CD4-positive, alpha-beta T cell treated with Interleukin-2 at 100 ng/mL for 4 hours (primary cell): ENCODE measurements around the gene CYP46A1.

ENCODE experiments used
- DNase-seq: peaks from one replicate; pipeline ENCODE4 v3.0.0-alpha.2; 2020; ENCODE audit warnings: low spot score

CYP46A1 gene

DNA sequence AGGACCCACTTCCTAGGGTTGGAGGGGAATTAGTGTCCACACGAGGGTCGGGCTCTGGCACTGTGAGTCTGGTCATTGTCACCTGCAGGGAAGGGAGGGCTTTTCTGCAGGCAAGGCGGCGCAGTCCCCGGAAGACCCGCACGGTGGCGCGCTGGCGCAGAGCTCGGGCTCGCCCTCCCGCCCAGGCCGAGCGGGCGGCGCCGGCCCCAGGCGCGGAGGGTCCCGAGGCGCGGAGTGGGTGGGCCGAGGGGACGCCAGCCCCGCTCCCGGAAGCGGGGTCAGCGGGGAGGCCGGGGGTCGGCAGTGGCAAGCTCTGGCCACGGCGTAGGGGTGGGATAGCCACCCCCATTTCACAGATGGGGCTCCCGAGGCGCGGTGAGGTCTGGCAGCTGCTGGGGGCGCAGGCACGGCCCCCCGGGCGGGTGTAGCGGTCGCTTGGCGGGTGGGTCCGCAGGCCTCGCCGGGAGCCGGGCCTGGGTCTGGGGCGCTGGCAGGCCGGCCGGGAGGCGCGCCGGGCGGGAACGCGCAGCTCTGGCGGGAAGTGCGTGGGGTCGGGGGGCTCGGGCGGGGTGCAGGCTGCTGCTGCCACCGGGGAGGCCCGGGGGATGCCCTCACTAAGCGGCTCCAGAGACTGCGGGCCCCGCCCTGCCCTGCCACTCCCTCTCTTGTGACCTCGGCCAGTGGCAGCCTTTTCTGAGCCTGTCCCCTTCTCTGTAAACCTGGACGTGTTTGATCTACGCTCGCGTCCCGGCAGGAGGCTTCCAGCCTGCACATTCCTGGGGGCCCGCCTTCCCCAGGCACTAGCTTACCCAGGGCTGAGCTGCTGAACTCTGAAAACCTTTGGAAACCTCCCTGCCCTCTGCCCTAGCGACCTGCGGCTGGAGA is 46.1 kb downstream of the CYP46A1 start:
- DNase-seq = peak; percentile 55

DNA sequence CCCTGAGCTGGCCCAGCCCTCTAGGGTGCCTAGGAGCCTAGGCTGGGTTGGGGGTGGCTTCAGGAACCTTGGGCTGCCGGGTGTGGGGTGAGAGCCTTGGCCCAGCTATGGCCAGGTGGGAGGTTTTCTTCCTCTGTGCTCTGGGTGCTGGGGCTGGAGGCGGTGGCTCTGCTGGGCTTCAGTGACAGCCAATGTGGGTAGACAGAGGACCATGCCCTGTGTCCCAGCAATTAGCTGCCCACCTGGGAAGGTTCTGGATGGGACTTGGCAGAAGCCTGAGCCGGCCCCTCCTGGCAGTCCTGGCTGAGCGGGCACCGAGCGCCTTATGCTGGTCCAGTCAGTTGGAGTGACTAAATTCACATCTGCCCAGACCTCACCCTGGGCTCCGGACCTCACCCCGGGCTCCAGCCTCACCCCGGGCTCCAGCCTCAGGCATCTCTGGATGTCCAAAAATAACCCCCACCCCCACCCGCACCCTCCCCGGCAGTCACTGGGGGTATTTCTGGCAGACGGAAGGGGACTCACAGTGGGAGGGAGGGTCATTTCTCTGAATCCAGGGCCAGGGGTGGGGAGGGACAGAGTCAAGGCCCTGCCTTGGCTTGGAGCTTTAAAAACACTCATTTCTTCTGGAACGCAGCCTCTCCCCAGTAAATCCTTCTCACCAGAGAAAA is 46.9 kb downstream of the CYP46A1 start:
- no peak for DNase-seq

DNA sequence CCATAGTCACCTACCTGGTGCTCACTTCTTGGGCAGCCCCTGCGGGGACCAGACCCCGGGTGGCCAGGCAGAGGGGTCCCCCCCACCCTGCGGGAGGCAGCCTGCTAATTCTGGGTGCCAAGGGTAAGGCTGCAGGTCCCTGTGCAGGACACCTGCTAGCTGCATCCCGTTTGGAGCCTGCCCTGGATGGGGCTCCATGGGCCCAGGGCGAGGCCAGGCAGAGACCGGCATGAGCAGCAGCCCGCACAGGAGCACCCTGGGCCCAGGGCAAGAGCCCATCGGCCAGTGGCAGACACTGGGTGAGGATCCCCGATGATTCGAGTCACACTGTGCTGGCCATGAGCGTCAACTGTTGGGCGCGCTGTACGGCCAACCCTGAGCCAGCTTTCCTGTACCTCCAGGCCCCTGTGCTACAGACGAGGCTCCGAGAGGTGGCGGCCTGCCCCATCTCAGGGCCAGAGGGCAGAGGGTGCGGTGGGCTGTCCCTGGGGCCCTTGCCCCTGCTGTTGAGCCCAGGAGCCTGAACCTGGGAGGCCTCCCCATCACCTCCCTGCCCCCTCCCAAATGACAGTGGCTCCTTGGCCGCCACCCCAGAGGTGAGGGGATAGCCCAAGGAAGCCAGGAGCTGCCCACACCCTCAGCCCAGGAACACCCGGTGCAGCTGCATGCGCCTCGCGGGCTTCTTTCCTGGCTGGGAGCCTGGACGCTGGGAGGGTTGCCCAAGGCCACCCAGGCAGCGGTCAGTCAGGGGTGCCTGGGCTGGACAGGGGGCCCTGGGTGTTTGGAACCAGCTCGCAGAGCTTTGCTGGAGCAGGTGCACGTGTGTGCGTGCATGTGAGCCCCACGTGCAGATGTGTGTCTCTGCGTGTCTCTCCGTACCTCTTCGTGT is 47.7 kb downstream of the CYP46A1 start:
- DNase-seq = no peak

DNA sequence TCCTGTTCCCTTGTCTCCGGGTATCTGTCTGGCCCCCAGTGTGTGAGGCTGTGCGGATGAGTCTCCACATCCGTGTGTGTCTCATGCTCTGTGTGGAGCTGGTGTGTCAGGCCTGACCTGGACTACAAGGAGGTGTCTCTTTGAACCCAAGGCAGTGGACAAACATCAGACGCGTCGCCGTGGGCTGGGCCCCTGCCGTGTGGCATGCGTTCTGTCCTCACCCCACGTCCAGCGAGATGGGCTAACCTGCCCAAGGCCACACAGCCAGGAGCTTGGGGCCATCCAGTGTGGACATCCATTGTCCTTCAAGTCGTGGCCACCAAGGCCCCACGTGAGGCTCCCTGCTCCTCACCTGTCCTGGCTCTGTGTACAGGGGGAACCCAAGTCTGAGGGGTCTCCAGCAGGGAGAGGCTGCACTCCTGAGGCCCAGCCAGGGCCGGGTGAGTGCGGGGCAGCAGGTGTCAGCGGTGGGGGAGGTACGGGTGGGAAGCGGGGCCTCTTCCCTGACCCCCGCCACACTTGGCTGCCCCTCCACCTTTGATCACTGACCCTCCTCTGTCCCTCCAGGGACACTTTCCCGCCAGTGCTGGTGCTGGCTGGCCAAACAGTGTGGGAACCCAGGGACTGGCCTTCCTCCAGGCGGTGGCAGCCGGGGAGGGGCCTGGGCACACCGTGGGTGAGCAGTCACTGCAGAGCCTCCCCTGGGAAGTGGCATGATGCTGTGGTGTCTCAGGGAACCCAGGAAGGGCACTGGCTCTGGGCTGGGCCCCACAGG is 48.5 kb downstream of the CYP46A1 start:
- no peak for DNase-seq

DNA sequence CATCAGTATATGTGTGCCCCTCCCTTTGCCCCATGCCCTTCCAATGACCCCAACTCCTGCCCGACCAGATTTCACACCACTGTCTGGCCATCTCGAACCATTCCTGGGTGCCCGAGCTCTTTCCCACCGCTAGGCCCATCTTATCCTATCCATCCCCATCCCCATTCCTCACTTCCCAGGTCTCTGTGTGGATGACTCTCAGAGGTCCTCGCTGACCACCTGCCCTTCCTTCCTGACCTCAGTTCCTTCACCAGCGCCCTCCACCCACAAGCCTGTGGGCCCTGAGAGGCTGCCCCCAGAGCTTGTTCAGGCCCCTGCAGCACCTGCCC is 49.1 kb downstream of the CYP46A1 start:
- DNase-seq = no peak

DNA sequence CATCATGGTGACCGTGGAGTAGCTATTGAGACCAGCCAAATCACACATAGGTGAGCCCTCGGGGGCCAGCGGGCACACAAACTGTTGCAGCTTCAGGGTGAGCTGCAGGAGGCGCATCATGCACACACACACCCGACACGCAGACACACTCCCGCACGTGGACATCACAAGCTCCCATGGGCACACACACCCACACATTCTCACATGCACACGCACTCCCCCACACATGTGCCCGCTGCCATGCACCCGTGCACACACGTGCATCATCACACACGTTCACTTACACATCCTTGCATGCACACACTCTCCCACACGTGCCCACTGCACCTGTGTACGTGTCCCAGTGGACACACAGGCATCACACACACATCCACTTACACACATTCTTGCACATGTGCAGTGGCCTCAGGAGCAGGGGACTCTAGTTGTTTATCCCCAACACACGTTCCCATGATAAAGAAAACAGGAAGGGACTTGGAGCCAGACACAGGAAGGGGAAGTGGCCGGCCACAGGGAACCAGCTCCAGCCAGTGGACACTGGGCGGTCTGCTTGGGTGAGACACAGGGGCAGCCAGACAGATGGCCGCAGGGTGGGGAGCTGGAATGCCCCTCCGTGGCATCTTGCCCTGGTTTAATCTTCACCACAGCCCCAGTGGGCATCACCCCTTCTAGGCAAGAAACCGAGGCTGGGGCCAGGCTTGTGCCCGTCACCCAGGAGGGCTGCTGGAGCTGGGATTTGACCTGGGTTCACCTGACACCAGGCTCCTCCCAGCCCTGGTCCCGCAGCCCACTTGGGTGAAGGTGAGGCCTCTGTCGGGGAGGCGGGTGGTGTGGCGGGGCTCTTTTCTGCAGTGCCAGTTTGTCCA is 49.7 kb downstream of the CYP46A1 start:
- no peak for DNase-seq

DNA sequence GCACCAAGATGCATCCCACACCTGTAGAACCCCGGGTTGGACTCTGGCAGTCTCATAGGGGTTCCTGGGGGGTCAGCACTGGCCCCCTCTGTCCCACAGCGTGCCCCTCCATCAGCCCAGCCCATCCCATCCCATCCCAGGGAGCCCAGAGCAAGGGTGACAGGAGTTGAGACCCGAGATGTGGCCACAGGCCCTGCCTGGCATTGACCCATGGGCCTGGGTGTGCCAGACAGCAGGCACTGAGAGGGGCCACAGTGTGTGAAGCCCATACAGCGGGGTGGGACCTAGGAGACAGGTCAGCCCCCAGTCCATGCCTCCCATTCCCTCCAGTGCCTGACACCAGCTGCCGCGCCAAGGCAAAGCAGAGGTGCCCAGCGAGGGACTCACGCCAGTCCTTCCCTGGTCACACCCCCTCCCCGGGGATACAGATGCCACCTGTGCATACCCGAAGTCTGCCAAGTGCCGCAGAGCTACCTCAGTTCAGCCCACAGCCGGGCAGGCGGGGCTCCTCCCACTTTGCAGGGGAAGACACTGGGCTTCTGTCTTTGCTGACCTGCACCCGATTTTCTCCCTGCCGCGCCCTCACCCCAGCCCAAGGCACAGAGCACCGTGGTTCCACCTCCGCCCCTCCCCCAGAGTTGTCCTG is 50.4 kb downstream of the CYP46A1 start:
- DNase-seq = no peak

DNA sequence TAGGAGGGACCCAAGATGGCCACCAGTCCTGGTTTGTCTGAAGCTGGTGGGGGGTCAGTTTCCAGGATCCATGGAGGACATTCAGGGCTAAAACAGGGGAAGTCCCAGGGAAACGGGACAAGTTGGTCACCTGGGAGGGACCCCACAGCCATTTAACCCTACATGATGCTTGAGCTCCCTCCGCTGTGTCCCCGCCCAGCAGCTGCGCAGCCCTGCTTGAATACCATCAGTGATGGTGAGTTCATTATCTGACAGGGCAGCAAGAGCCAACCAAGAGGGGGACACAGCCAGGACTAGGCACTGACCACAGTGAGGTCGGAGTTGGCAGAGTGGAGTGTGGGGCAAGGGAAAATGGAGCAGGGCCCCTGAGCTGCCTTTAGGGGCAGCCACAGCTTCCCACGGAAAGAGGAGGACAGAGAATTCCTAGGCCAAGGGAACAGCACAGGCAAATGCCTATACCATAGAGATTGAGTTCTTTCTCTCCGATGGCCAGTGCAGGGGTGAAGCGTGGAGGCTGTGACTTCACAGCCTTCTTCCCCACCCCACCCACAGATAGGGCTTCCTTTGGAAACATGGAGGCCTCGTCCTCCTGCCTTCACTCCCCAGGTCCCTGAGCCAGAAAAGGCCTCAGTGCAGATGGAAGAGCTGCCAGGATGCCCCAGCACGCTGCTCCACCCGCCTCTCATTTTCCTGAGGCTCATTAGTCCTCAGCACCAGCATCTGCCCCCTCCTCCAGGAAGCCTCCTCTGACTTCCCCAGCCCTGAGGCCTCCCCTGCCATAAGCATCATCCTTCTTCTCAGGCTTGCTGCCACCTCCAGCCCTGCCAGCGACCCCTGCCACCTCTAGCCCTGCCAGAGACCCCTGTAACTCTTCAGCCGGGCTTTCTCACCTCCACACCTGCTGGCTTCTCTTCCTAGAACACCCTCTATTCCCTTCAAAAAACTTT is 51.4 kb downstream of the CYP46A1 start:
- DNase-seq = no peak

DNA sequence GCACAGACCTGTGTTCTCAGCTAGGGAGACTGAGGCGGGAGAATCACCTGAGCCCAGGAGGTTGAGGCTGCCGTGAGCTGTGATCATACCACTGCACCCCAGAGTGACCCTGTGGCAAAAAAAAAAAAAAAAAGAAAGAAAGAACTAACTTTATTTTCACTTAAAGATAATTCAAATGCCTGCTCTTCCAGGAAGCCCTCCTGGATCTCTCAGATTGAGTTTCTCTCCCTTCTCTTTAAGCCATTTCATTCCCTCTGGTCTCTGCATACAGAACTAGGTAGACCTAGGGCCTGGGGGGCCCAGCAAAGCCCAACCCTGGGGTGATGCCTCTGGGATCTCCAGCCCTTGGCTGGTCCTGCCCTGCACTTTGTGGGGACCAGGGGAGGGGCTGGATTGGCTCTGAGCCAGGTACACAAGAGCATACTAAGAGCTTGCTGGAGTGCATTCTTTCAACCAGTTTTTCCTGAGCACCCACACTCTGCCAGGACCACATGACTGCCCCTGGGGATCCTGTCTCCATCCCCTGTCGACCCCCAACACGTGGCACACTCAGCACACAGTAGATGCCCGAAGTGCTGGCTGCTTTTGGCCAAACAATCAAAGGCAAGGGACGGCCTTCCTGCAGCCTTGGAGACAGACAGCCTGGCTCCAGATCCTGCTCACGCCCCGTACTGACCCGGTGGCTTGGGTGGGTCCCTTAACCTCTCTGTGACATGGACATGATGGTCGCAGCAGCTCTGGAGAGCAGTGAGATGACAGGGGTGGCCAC is 52.7 kb downstream of the CYP46A1 start:
- no peak for DNase-seq

DNA sequence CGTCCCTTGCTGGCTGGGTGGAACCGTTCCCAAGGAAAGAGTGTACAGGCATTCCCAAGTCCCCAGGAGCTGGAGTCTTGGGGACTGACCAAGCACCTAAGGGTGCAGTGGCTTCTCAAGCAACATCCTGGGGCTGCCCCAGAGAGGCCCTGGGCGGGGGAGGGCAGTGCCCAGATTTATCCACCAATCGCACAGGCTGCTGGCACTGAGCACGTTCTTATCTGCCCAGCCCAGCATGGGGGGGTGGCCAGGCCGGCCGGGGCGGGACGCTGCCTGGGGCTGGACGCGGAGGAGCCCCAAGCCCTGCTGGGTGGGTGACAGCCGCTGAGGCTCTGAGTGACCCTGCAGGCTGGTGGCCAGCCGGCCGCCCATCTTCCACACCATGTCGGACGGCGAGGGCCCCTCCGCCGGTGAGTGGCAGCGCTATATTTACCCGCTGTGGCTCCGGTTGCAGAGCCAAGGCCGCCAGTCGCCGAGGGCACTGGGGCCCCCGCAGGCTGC is 53.4 kb downstream of the CYP46A1 start:
- no peak for DNase-seq

DNA sequence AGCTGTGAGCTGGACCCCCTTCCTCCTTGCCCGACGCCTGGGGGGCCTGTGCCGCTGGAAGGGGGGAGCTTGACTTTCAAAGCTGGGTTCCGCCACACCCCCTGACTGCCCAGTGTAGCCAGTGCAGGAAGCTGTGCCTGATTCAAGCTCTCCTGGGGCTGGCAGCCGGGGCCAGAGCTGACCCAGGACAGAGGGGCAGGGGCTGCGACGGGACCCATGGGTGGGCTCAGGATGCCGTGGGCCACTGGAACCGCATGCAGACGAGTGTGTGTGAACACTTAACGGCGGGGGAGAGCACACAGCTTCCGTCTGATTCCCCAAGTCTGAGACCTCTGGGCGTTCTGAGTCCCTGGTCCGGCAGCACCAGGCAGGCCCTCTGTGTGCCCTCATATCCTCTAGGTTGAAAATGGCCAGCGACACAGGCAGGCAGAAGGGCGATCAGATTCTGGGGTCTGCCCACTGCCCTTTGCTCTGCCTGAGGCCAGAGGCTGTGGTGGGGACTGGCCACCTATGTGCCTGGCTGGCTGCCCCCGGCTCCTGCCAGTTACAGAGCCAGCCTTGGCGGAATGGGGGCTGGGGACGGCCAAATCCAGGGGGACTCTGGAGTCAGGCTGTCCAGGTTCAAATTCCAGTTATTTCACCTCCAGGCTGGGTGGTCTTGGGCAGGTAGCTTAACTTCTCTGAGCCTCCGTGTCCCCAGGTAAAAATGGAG is 54.0 kb downstream of the CYP46A1 start:
- DNase-seq = no peak

DNA sequence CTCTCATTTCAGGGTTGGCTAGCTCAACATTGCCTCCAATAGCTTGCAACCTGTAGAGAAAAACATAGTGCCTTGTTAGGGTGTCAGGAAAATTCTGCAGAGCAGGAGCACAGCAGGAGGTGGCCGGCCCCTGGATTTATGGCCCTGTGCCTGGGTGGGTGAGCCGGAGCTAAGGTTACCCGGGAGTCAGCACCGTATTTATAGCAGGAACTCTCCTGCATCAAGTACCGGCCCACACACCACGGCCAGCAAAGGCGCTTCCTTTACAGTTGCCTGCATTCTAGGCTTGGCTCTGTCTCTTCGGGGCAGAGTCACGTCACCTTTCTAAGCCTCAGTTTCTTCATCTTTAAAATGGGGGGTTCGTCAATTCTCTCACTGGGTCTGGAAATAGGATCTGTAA is 56.3 kb downstream of the CYP46A1 start:
- DNase-seq = no peak

DNA sequence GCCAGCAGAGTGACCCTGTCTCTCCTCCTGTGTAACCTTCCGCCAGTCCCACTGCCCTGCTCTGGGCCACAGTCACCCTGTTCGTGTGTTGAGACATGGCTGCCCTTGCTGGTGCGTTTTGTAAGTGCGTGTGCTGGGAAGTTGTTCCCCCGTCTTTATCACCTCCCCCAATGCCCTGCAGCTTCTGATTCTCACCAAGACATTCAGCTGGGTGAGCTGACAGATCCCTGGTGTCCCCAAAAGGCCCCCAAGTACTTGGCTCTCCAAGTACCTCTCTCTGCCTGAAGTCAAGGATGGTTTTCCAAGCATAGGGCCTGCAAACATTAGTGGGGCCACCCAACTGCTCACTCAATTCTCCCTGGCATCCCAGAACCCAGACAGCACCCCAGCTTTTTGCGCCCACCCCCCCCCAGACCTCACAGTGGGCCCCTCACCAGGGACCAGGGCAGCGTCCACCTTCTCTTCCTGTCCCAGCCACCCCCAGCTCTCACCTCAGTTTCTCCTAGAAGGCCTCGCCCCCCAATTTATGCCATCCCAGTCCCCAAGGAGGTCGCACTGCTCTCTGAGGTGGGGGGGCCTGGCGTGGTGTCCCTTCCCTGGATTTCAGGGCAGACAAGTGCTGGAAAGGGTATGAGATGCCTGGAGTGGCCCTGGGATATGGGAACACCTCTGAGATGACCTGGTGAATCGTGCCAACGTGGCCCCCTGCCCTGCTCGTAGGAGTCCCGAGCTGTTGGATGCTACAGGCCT is 57.3 kb downstream of the CYP46A1 start:
- DNase-seq = no peak

DNA sequence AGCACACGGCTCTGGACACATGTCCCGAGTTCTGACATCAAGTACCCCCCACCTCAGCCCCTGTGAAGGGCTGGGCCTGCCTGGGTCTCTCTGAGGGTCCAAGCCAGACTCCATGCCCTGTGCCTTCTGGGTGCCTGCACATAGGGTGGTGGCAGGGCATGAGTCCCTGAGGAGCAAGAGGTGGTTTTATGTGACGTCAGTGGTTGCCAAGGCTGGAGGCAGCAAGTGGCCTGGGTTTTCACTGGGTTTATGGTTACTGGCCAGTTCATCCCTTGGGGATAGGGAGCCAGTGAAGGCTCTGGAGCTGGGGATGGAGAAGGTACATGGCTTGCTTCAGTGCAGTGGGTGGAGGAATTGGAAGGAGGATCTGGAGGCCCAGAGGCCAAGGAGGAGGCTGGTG is 58.0 kb downstream of the CYP46A1 start:
- DNase-seq = no peak

DNA sequence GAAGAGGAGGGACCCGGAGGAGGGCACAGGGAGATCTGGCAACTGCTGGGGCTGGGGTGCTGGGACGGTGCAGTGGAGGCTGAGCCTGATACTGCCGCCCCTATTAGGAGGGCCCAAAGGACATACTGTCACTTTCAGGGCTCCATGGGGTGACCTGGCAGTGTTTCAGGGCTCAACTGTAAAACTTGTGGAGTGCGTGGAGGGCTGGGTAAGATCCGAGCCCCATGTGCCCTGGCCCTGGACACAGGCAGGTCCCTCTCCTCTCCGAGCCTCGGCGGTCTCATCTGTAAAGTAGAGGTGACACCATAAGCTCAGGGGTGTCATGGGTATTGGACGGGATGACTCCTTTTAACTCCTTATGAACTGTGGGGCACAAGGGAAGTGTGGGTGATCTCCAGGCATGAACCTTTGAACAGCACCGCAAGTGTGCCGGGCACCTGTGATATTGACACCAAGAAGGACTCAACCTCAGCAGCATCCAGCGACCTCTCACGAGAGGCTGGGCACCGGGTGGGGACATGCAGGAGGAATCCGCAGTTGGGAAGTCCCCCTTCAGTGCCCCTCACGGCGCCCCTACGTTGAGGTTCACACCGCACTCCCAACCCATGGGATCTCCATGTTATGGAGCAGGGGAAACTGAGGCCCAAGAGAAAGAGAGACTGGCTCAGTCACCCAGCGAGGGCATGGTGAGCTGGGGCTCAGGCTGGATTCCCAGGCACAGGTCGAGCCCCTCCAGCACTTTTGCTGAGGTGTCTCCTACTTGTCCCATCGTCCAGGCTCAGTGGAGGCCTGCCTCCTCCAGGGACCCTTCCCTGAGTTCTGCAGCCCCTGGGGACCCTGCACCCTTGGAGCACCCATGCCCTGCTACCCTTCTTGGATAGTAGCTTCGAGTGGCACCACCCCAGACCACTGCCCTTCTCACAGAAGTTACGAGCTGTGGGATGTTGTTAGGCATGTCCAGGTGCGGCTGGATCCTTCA is 58.7 kb downstream of the CYP46A1 start:
- DNase-seq = no peak
